COLO668 (cell line): ENCODE measurements around the gene NLRP7.
"Not testable (repeated sequence)": the region's sequence is repeated elsewhere in the genome, so short reads cannot be mapped to it uniquely, and the experiment has no call there.

Experiments used
- DNase-seq: peaks from one replicate; lab custom pipeline; 2025; ENCODE audit not compliant: unreplicated experiment; lab: John Stamatoyannopoulos, UW

The NLRP7 gene

GRCh38 chr19:54919646-54920563 is 27.4 kb downstream of the NLRP7 start:
- DNase-seq = not testable (repeated sequence)

- no peak for DNase-seq
These were observed 28.8 kb downstream of the NLRP7 start for GRCh38 chr19:54918499-54918898.

GRCh38 chr19:54916822-54917221 is 30.5 kb downstream of the NLRP7 start:
- DNase-seq = no peak

- not testable (repeated sequence) for DNase-seq
These were observed 39.4 kb downstream of the NLRP7 start for GRCh38 chr19:54907899-54908298.

- no peak for DNase-seq
These were observed 40.5 kb downstream of the NLRP7 start for GRCh38 chr19:54906819-54907218.

GRCh38 chr19:54905803-54906511 is 41.4 kb downstream of the NLRP7 start, which contains the start of gene NCR1:
Gene NCR1 (plus strand): TSS chr19:54906148. CDS start chr19:54906188, 40 bp downstream.
- no peak for DNase-seq

- DNase-seq = no peak
These were observed 41.9 kb downstream of the NLRP7 start for GRCh38 chr19:54905421-54905802.

GRCh38 chr19:54904261-54904660 is 43.1 kb downstream of the NLRP7 start:
- not testable (repeated sequence) for DNase-seq

GRCh38 chr19:54903303-54903702 is 44.0 kb downstream of the NLRP7 start:
- DNase-seq = no peak

GRCh38 chr19:54902061-54902460 is 45.3 kb downstream of the NLRP7 start:
- no peak for DNase-seq

GRCh38 chr19:54901153-54901552 is 46.2 kb downstream of the NLRP7 start:
- not testable (repeated sequence) for DNase-seq

- not testable (repeated sequence) for DNase-seq
These were observed 47.7 kb downstream of the NLRP7 start for GRCh38 chr19:54899646-54900045.

GRCh38 chr19:54898685-54899084 is 48.6 kb downstream of the NLRP7 start:
- DNase-seq = not testable (repeated sequence)

GRCh38 chr19:54896036-54896435 is 51.3 kb downstream of the NLRP7 start:
- DNase-seq = no peak

GRCh38 chr19:54894106-54894505 is 53.2 kb downstream of the NLRP7 start:
- DNase-seq = not testable (repeated sequence)

GRCh38 chr19:54893406-54893805 is 53.9 kb downstream of the NLRP7 start:
- no peak for DNase-seq

GRCh38 chr19:54889566-54889965 is 57.8 kb downstream of the NLRP7 start:
- DNase-seq = no peak

- DNase-seq = no peak
These were observed 59.1 kb downstream of the NLRP7 start for GRCh38 chr19:54888239-54888638.

- DNase-seq = no peak
These were observed 64.1 kb downstream of the NLRP7 start for GRCh38 chr19:54883228-54883627.

- DNase-seq = no peak
These were observed 64.6 kb downstream of the NLRP7 start for GRCh38 chr19:54882758-54883157.

GRCh38 chr19:54881884-54882283 is 65.4 kb downstream of the NLRP7 start:
- no peak for DNase-seq

GRCh38 chr19:54877471-54877870 is 69.9 kb downstream of the NLRP7 start:
- DNase-seq = no peak
